ELF-1 (cell line): ENCODE measurements around the gene S100A7.
A peak's percentile ranks its signal among the peaks of the same experiment; 100 is the strongest.
"Not testable (repeated sequence)": the region's sequence is repeated elsewhere in the genome, so short reads cannot be mapped to it uniquely, and the experiment has no call there.

Source experiments
- DNase-seq: peaks from one replicate; pipeline ENCODE4 v3.0.0-alpha.2; 2016; ENCODE audit warnings: low read depth, low spot score

The S100A7 gene

DNA sequence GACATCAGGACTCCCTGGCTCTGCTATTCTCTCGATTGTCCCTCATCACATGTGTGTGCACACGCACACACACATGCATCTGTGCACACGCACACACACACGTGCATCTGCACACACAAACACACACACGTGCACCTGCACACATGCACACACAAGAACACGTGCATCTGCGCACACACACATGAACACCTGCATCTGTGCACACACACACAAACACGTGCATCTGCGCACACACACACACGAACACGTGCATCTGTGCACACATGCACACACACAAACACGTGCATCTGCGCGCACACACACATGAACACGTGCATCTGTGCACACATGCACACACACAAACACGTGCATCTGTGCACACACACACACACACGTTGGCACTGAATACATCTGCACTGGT lies 29.4 kb downstream of the S100A7 start:
- DNase-seq, result no peak

DNA sequence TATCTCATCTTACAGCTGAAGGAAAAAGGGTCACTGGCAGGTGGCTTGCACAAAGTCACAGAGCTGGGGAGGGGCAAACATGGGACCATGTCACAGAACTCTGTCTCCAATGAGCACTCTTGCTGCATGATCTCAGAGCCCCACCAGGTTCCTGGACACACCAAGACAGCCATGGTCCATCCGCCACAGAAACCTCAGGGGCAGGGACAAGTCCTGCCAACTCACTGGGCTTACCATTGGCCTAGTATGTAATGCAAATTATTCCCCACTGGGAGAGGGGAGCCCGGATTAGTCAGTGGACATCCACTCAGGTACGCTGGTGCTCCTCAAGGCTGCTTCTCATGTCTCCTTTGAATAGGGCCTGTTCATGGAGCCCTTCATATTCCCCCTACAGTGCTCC lies 29.9 kb downstream of the S100A7 start:
- no peak for DNase-seq

DNA sequence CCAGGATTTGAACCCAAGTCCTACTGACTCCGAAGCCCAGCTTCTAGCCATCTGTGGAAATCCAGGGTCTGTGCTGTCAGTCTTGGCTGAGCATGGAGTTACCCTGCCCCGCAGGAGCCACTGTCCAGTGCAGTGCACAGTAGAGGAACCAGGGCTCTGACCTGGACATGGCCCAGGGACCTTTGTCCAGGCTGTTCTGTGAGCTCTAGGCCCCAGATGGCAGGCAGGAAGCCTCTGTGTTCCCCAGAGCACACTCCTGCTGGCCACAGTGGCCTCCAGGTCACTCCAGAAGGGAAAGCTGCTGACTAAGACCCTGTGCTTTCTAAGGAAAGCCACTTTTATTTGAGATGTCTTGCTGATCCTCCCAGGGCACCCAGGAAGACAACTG lies 30.3 kb downstream of the S100A7 start:
- no peak for DNase-seq

DNA sequence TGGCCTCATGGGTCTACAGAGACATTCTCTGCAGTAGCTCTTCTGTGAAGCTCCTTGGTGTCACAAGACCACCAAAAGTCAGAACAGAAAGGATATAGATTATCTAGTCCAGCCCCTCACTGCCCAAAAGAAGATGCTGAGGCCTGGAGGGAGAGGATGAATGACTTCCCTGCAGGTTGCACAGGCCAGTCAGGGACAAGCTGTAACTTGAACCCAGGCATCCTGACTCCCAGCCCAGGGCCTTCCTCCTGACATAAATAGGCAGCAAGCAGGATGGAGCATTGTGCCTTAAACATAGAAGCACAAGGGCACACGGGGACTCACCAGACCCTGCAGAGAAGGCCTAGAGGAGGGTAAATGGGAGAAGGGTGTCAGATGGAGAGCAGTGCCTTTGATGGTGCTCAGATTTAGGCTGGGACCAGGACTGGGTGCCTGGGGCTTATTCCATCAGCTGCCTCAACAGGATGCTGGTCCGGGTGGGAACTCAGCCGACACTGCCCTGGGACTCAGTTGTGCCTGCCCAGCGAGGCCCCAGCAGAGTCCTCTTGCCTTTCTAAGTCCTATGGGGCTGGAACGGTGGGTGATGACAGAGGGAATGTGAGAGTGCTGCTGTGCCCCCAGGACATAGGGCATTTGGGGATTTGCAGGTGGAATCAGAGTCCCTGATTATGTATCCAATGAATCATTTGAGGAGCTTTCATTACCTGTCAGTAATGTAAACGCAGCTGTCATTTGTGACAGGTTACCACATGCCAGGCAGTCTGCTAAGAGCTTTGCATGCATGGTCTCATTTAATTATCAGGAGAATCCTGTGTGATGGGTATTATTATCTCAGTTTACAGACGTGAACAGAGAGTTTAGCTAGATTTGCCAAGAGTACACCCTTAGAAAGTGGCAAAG lies 30.9 kb downstream of the S100A7 start:
- DNase-seq, result no peak

DNA sequence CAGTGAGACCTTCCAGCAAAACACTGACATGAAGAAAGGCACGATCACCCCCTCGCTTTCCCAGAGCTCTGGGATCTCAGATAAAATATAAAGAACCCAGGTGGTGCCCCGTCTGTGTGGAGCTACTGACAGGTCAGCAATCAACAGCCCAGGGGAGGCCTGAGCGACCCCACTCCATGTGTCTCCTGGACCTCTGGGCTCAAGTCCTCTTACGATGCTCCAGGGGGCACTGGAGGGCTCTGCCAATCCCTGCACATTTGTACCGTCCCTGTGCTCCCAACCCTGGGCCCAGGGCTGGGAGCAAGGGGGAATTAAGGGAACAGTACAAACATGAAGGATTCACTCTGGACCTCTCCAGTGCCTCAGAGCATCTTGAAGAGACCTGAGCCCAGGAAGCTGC lies 31.7 kb downstream of the S100A7 start:
- no peak for DNase-seq

DNA sequence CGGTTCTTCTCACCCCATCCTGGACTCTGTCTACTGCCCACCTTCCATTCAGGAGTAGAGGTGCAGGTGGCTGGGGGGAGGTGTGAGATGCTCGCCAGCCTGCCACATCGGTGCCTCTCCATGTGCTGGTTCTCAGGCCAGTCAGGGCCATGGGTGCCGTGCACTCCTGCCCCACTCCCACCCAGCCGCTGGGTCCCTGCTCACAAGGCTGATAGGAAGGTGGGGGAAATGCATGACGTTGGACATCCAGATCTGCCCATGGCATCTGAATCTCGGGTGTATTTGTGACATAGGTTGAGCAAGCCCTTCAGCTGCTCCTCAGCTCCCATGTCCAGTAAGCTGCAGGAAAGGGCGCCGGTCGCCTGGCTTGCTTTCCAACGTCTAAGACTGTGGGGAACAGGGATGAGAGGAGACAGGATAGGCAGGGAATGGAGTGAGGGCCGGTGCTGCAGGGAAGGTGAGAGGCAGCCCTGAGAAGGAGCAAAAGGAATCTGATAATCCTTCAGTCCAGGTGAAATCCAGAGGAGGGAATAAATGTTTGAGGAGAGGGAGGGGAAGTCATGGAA lies 32.3 kb downstream of the S100A7 start:
- DNase-seq, result no peak

DNA sequence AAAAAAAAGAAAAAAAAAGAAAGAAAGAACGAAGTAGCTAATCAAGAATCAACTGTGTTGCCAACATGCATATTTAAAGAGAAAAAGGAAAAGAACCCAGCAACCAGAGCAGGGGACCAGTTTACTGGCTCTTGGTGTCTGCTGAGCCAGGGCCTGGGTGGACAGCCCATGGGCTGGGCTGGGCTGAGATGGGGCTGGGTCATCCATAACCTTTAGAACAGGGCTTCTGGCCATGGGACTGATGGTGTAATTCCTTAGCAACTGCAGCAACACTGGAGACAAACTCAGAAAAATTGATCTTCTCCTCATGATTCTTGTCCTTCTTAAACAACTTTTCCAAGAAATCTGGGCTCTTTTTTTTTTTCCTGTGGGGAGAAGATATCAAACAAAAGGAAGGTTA lies 33.6 kb downstream of the S100A7 start:
- no peak for DNase-seq

DNA sequence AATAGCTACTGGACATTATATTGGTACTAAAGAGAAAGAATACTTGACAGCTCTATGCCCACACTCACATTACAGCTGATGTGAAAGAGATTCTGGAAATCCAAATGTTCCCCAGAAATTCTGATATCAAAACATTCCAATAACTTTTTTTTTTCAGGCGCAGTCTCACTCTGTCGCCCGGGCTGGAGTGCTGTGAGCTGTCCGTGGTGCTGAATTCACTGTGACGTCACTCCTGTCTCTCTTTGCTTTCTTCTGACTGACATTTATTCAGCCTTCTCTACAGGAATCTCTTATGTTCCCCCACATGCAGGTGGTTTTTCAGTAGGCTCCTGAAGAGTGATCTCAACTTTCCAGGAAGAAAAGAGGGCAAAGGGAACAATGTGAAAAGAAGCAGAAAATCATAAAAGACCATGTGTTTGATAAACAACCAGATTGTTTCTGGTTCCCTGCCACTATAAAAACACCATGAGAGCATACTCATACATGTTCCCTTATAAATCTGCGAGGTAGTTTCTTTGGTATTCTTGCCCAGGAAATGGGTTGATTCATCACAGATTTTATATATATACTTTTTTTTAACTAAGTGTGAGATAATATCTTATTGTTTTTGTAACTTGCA lies 37.9 kb downstream of the S100A7 start:
- DNase-seq, result peak; percentile 58

DNA sequence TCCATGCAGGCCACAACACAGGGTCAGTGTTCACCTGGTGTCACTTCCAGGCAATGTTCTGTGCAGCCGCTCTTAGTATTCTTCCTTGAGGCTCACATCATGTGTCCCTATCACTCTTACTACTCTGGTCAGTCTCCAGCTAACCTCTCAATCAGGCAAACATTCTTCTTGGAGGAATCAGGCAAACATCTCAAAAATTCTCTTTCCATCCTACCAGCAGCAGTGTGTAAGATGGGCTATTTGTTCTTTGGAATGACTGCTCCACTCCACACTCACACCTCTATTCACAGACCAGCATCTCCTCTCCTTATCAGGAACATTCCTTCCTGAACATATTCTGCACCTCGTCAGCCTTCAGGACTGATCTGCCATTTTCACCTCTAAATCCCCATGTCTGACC lies 40.1 kb downstream of the S100A7 start:
- no peak for DNase-seq

DNA sequence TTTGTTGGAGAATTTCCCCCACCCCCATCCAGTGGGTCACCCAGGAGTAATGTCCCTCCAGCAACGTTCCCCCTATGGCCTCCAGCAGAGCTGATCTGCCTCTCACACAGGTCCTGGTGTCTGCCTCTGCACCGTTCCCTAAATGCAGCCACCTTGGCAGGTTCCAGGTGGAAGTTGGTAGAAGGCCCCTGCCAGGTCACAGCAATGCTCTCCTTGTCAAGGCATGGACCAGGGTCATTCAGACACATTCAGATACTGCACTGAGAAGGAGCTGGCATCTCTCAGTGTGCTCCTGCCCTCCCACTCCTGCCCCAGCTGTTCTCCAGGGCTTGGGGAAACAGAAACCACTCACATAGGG lies 41.0 kb downstream of the S100A7 start:
- DNase-seq, result not testable (repeated sequence)

DNA sequence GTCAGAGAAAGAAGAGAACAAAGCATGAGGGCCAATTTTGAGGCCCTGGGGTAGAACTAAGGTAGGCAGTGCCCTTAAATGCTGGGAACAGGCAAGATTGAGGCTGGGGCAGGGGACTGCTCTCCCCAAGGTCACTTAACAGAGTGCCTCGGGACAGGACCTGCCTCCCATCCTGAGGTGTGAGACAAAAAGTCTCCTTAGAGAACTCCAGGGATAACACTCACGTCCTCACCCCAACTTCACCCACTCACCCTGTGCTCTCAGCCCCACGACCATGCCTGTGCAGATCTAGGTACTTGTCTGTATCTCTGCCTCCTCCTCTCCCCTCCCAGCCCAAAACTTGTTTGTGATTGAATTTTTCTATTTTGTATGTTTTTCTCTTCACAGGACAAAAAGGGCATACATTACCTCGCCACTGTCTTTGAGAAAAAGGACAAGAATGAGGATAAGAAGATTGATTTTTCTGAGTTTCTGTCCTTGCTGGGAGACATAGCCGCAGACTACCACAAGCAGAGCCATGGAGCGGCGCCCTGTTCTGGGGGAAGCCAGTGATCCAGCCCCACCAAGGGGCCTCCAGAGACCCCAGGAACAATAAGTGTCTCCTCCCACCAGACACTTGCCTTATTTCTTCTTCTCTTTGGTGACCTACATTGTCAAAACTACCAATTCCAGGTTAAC lies 41.6 kb downstream of the S100A7 start:
- not testable (repeated sequence) for DNase-seq

DNA sequence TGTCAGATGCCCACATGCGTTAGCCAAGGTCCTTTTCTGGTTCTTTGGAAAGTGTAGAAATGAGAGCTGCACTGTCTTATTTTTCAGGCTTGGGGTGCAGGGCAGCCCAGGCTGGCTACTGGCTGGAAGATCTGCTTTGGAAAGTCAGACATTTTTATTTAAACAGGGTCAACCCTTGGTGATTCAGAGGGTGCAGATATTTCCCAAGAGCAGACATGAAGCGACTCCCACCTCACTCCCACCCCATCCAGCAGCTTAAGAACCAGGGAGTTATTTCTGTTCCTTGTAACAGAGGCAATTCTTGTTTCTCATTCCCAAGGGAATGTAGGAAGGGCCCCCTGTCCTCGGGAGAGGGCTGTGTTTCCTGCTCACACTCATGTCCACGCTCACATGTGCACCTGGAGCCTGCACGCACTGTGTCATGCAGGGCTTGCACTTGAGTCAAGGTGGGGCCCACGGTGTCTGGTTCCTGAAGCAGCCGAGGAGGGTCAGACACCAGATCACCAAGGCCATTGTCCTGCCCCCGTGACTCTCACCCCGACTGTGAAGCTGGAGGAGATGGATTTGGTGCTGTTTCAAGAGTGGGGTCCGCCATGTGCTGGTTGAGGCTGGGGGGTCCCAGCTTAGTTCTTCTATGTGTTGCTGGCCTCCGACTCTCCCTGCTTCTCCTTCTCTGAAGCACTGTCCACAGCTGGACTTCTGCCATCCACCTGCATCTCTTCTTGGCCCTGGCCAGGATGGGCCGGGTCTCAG lies 43.1 kb downstream of the S100A7 start:
- DNase-seq, result no peak

DNA sequence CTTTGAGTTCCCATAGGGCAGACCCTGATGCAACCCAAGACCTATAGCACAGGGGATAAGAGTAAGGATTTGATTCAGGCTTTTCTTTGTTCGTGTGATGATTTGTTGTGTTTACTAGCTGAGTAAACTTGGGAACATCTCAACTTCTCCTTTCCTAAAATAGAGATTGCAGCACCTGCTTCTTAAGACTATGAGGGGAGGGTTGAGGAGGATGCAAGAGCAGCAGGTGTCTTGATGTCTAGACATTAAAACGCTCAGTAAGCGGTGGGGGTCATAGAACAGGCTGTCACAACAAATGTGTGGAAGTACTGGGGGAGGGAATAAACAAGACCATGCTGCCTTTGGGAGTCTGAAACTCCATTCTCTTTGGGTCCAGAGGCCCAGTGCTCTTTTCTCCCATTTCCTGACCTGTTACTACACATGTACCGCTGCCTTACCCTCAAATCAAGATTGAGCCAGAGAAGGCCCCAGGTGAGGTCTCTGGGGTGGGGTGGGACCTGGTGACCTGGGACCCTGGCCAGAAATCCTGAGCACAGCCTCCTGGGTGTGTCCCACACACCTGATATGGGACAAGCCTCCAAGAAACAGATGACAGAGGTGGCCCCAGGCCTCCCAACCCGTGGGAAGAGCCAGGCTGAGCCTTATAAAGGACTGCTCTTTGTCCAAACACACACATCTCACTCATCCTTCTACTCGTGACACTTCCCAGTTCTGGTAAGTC lies 44.4 kb downstream of the S100A7 start, which contains the start of gene S100A7A:
TSS of gene S100A7A (plus strand) at position 671 of the 721 bp plus-strand sequence. CDS start 1,563 bp downstream, outside the sequence.
- DNase-seq, result no peak

DNA sequence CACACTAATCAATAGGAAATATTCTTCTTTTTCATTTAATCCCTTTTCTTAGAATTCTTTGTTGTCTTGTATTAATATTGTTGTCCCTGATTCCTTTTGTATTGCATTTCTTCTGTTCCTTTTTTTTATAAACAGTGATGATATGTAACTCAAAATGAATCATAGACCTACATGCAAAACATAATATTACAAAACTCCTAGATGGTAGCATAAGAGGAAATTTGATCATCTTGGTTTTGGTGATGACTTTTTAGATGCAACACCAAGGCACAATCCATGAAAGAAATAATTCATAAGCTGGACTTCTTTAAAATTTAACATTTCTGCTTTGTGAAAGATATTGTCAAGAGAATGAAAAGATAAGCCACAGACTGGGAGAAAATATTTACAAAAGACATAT lies 46.5 kb downstream of the S100A7 start:
- DNase-seq, result not testable (repeated sequence)
